ENCODE measurements around the gene HPS5. TPM values are rescaled to one million over a fixed set of nuclear protein-coding genes. Genes with fewer than 3 reads are reported as not detected.

Gene HPS5
- total RNA-seq, 6 experiments from 2014 or later, result 31.4 to 41.5 (median 34.4) TPM

DNA sequence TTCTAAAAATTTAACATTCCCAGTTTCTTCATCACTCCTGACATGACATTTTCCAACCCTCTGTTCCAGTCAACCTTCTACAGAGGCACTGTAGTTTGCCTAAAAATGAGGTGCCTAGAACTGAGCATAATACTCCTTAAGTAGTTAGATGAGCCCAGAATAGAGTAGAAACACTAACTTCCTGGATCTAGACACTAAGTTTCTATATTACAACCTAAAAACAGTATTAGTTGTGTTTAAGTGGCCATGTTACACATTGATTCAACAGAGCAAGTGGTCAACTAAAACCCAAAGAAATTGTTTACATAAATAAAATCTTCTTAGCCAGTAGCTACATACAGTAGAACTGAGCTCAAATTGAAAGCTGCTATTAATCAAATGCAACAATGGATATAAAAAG, 1.3 kb downstream of the HPS5 start:
- Mint-ChIP-seq H3K27me3 (ENCODE audit: insufficient read depth) (peaks cover 3% of the 10 kb centered on the region), H3K4me3 (peak overlapping the region; percentile 99), H3K27ac (peak overlapping the region; percentile 37), H3K36me3 (ENCODE audit: low read depth) (peaks cover 53% of the 10 kb centered on the region), H3K4me1 (ENCODE audit: low read depth) (peaks cover 61% of the 10 kb centered on the region), H3K9me3 (no peaks in the 10 kb centered on the region)
- no peak for DNase-seq
- TF ChIP-seq, protein P1, sequence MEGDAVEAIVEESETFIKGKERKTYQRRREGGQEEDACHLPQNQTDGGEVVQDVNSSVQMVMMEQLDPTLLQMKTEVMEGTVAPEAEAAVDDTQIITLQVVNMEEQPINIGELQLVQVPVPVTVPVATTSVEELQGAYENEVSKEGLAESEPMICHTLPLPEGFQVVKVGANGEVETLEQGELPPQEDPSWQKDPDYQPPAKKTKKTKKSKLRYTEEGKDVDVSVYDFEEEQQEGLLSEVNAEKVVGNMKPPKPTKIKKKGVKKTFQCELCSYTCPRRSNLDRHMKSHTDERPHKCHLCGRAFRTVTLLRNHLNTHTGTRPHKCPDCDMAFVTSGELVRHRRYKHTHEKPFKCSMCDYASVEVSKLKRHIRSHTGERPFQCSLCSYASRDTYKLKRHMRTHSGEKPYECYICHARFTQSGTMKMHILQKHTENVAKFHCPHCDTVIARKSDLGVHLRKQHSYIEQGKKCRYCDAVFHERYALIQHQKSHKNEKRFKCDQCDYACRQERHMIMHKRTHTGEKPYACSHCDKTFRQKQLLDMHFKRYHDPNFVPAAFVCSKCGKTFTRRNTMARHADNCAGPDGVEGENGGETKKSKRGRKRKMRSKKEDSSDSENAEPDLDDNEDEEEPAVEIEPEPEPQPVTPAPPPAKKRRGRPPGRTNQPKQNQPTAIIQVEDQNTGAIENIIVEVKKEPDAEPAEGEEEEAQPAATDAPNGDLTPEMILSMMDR (IDR thresholded peaks at IDR 0.05), result no peak

DNA sequence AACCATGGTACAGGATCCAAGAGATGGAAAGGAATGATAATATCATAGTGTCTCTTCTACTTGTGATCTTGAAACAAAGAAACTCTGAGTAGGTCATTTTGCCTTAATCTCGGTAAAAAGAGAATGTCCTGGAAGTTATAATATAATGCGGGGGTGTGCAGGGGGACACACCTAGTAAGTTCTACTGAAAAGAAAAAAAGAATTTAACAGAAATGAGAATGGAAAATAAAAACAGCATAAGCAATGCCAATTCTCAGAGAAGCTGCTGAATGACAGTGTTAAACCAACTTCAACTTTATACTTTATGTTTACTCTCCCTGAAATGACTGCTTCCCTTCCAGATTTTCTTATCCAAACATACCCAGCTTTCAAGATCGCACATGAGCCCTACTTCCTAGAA, 2.0 kb downstream of the HPS5 start:
- Mint-ChIP-seq H3K4me1 (ENCODE audit: low read depth) (peaks cover 59% of the 10 kb centered on the region), H3K27me3 (ENCODE audit: insufficient read depth) (peaks cover 3% of the 10 kb centered on the region), H3K27ac (peak overlapping the region; percentile 15), H3K9me3 (no peaks in the 10 kb centered on the region), H3K36me3 (ENCODE audit: low read depth) (peaks cover 53% of the 10 kb centered on the region), H3K4me3 (peak overlapping the region; percentile 99)
- DNase-seq, result no peak
- TF ChIP-seq, protein P1 (IDR thresholded peaks at IDR 0.05), result no peak

DNA sequence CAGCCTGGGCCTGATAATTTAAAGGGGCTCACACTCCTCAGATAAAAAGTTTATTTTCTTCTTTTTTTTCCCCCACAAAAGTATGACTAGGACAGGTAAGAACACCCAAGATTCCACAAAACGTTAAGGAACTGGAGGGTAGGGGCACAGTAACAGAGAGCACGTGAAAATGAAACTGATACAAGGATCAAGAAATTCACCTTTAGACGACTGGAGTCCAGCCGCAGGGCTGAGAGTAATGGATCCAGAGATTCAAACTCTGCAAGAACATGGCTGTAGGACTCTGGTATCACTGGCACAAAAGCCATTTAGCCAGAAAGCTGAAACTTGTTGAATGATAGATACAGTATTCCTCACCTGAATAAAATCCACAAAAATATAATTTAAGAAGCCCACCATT, 4.4 kb downstream of the HPS5 start:
- Mint-ChIP-seq H3K4me3 (no peak overlapping the region), H3K27me3 (ENCODE audit: insufficient read depth) (peaks cover 3% of the 10 kb centered on the region), H3K36me3 (ENCODE audit: low read depth) (peaks cover 40% of the 10 kb centered on the region), H3K27ac (no peak overlapping the region), H3K4me1 (ENCODE audit: low read depth) (peaks cover 61% of the 10 kb centered on the region), H3K9me3 (no peaks in the 10 kb centered on the region)
- TF ChIP-seq, protein P1 (IDR thresholded peaks at IDR 0.05), result no peak
- DNase-seq, result no peak

DNA sequence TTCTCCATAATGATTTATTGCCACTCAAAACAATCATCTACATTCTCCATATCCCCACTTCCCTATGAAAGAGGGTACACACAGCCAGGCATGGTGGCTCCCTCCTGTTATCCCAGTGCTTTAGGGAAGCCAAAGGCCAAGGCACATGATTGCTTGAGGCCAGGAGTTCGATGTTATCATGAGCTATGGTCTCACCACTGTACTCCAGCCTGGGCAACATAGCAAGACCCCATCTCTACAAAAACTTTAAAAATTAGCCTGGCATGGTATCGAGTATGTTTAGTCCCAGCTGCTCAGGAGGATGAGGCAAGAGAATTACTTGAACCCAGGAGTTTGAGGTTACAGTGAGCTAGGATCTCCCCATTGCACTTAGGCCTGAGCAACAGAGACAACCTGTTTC, 6.0 kb downstream of the HPS5 start:
- no peak overlapping the region; the same call in 1 of the 2 replicates for H3K27ac Mint-ChIP-seq
- H3K27me3 Mint-ChIP-seq (ENCODE audit: insufficient read depth), result no peaks in the 10 kb centered on the region
- TF ChIP-seq, protein P1 (IDR thresholded peaks at IDR 0.05), result no peak
- H3K36me3 Mint-ChIP-seq (ENCODE audit: low read depth), result peaks cover 48% of the 10 kb centered on the region
- DNase-seq, result no peak
- no peak overlapping the region for H3K4me3 Mint-ChIP-seq
- no peaks in the 10 kb centered on the region for H3K9me3 Mint-ChIP-seq
- peaks cover 71% of the 10 kb centered on the region for H3K4me1 Mint-ChIP-seq (ENCODE audit: low read depth)

DNA sequence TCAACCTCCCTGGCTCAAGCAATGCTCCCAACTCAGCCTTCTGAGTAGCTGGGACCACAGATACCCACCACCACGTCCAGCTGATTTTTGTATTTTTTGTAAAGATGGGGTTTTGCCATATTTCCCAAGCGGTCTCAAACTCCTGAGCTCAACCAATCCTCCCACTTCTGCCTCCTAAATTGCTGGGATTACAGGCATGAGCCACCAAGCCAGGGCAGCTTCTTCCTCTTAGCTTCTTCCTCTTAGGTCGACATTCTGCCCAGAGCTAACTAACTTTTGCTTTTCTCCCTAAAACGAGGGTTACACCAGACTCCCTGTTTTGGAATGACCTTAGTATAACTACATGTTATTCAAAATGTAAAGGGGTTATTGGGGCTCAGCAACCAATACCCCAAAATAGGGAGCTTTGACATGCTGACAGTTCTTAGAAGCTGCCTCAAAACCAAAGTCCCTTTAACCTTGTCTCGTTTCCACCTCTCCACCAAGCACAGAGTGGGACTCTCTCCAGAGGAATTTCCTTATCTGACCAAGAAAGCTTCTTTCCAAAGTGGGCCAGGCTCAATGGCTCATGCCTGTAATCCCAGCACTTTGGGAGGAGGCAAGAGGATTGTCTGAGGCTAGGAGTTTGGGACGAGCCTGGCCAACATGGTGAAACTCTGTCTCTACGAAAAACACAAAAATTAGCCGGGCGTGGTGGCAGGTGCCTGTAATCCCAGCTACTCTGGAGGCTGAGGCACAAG, 7.0 kb downstream of the HPS5 start:
- H3K36me3 Mint-ChIP-seq (ENCODE audit: low read depth), result peaks cover 58% of the 10 kb centered on the region
- no peaks in the 10 kb centered on the region for H3K27me3 Mint-ChIP-seq (ENCODE audit: insufficient read depth)
- no peaks in the 10 kb centered on the region for H3K9me3 Mint-ChIP-seq
- TF ChIP-seq, protein P1 (IDR thresholded peaks at IDR 0.05), result no peak
- peak overlapping the region; percentile 60 for H3K27ac Mint-ChIP-seq
- no peak overlapping the region for H3K4me3 Mint-ChIP-seq
- H3K4me1 Mint-ChIP-seq (ENCODE audit: low read depth), result peaks cover 66% of the 10 kb centered on the region
- DNase-seq, result no peak

All from HFFc6 (cell line).